OCI-LY7 (cell line): Measurements from ENCODE around the gene HS3ST1. TPM values are rescaled to one million over a fixed set of nuclear protein-coding genes. Genes with fewer than 3 reads are reported as not detected.

Experiments
- BruUV-seq: library from RNA; stranded (reverse); fragments of 400-500 nt; replicated peaks from 2 replicates; lab custom pipeline; 2021; lab: Mats Ljungman, UMichigan
- CTCF ChIA-PET: fragments of 300-600 bp; sonication (Branson Sonifier 250); formaldehyde crosslinking; loops from one replicate; lab custom pipeline; 2022; ENCODE audit warnings: antibody characterized with exemption; ENCODE audit not compliant: unreplicated experiment; lab: Charles Lee
- POLR2A ChIA-PET: fragments of 300-600 bp; sonication (Branson Sonifier 250); formaldehyde crosslinking; loops from one replicate; lab custom pipeline; 2022; ENCODE audit warnings: antibody characterized with exemption; lab: Charles Lee
- DNase-seq: peaks from one replicate; pipeline ENCODE4 v3.0.0-alpha.2; 2015; ENCODE audit warnings: low spot score
- H2AFZ ChIP-seq: fragments of 200-600 bp; sonication (generic), shearing (Covaris generic); 2 replicates; pipeline ENCODE4 v1.6.1; 2014; ENCODE audit warnings: mild to moderate bottlenecking, antibody characterized with exemption, low read length, moderate library complexity
- H3K27ac ChIP-seq: fragments of 200-600 bp; sonication (generic); 2 replicates; pipeline ENCODE4 v1.5.1; 2014; ENCODE audit warnings: mixed run types, low read depth, mild to moderate bottlenecking, moderate library complexity, low read length, inconsistent platforms; ENCODE audit not compliant: poor library complexity, severe bottlenecking
- H3K36me3 ChIP-seq: fragments of 200-600 bp; sonication (generic); 2 replicates; pipeline ENCODE4 v1.6.1; 2014; ENCODE audit warnings: mild to moderate bottlenecking, antibody characterized with exemption, low read length, moderate library complexity, mixed read lengths; ENCODE audit not compliant: insufficient read depth
- H3K4me1 ChIP-seq: fragments of 200-600 bp; sonication (generic); 2 replicates; pipeline ENCODE4 v1.5.1; 2014; ENCODE audit warnings: mild to moderate bottlenecking, low read length; ENCODE audit not compliant: insufficient read depth, poor library complexity, severe bottlenecking
- H3K4me2 ChIP-seq: fragments of 200-600 bp; sonication (generic); 2 replicates; pipeline ENCODE4 v1.6.1; 2014; ENCODE audit warnings: mild to moderate bottlenecking, low read length
- H3K4me3 ChIP-seq: fragments of 200-600 bp; sonication (generic); 2 replicates; pipeline ENCODE4 v1.5.1; 2014; ENCODE audit warnings: mild to moderate bottlenecking, low read depth, low read length; ENCODE audit not compliant: poor library complexity, severe bottlenecking
- H3K79me2 ChIP-seq: fragments of 200-600 bp; sonication (generic); 2 replicates; pipeline ENCODE4 v1.6.1; 2016; ENCODE audit warnings: low read depth, mild to moderate bottlenecking, low read length, moderate library complexity, mixed read lengths; ENCODE audit not compliant: insufficient read depth
- H3K9me2 ChIP-seq: fragments of 200-600 bp; sonication (generic); 2 replicates; pipeline ENCODE4 v1.6.1; 2016; ENCODE audit warnings: mild to moderate bottlenecking, low read length, mixed read lengths; ENCODE audit not compliant: insufficient read depth
- H3K9me3 ChIP-seq: fragments of 200-600 bp; sonication (generic); 2 replicates; pipeline ENCODE4 v1.6.1; 2014; ENCODE audit warnings: mild to moderate bottlenecking, mixed run types, low read length, mixed read lengths
- H4K20me1 ChIP-seq: fragments of 200-600 bp; sonication (generic); 2 replicates; pipeline ENCODE4 v1.6.1; 2014; ENCODE audit warnings: mild to moderate bottlenecking, antibody characterized with exemption, low read length, moderate library complexity, mixed read lengths; ENCODE audit not compliant: insufficient read depth
- CTCF ChIP-seq: fragments of 200-600 bp; sonication (generic); conservative IDR thresholded peaks from 2 replicates; pipeline ENCODE4 v1.5.1; 2014; ENCODE audit warnings: mild to moderate bottlenecking, antibody characterized with exemption, low read length, moderate library complexity, mixed read lengths
- EZH2phosphoT487 ChIP-seq: fragments of 200-600 bp; sonication (generic); IDR thresholded peaks from 2 replicates; pipeline ENCODE4 v1.6.1; 2018; ENCODE audit warnings: low read depth, borderline replicate concordance, mild to moderate bottlenecking, mixed run types, antibody characterized with exemption, low read length, moderate library complexity, mixed read lengths
- intact Hi-C: fragments of 100-400 bp; cut with micrococcal nuclease; formaldehyde crosslinking; loops from one replicate; pipeline ENCODE4 v1.10.0; 2022; ENCODE audit not compliant: unreplicated experiment
- total RNA-seq, 2 experiments: library from RNA; depleted of rRNA in 1 of 2; stranded (reverse); fragments of >200 nt in 1 of 2; shearing (Covaris generic) in 1 of 2; gene quantifications; 2 replicates each; pipeline ENCODE4 v1.2.3, GENCODE V29; 2014 to 2022

Gene HS3ST1
- total RNA-seq, 2 experiments from 2014 or later = not detected

- Histone ChIP-seq H4K20me1 (no peaks in the 10 kb centered on the region), H3K36me3 (no peaks in the 10 kb centered on the region), H3K4me1 (no peaks in the 10 kb centered on the region), H3K27ac (no peak overlapping the region), H3K4me2 (no peak overlapping the region), H3K9me3 (no peaks in the 10 kb centered on the region), H3K9me2 (no peaks in the 10 kb centered on the region), H2AFZ (no peak overlapping the region), H3K4me3 (no peak overlapping the region), H3K79me2 (no peaks in the 10 kb centered on the region)
- DNase-seq = no peak
- CTCF ChIA-PET = no interaction called here
- no TSS peak for BruUV-seq
- POLR2A ChIA-PET = no interaction called here
- no peak for TF ChIP-seq CTCF
- TF ChIP-seq EZH2phosphoT487 = no peak
- intact Hi-C loops = no loop called here
Measured at GRCh38 chr4:11467931-11468330, 39.2 kb upstream of the HS3ST1 start.

GRCh38 chr4:11463707-11464106, 35.0 kb upstream of the HS3ST1 start:
- Histone ChIP-seq H3K79me2 (no peaks in the 10 kb centered on the region), H3K4me3 (no peak overlapping the region), H3K36me3 (no peaks in the 10 kb centered on the region), H3K4me2 (no peak overlapping the region), H3K27ac (no peak overlapping the region), H3K4me1 (no peaks in the 10 kb centered on the region), H3K9me3 (no peaks in the 10 kb centered on the region), H2AFZ (no peak overlapping the region), H4K20me1 (no peaks in the 10 kb centered on the region), H3K9me2 (no peaks in the 10 kb centered on the region)
- no peak for TF ChIP-seq EZH2phosphoT487
- no peak for TF ChIP-seq CTCF
- no TSS peak for BruUV-seq
- ChIA-PET POLR2A (no interaction called here), CTCF (no interaction called here)
- DNase-seq = no peak
- intact Hi-C loops = no loop called here

- no peak overlapping the region for H3K4me3 ChIP-seq
Measured at GRCh38 chr4:11456401-11456800, 27.7 kb upstream of the HS3ST1 start.

More at GRCh38 chr4:11456401-11456800, 27.7 kb upstream of the HS3ST1 start:
- Histone ChIP-seq H3K36me3 (no peaks in the 10 kb centered on the region), H3K9me2 (no peaks in the 10 kb centered on the region), H3K79me2 (no peaks in the 10 kb centered on the region), H3K27ac (no peak overlapping the region), H4K20me1 (no peaks in the 10 kb centered on the region), H3K4me2 (no peak overlapping the region), H3K4me1 (no peaks in the 10 kb centered on the region), H3K9me3 (no peaks in the 10 kb centered on the region), H2AFZ (no peak overlapping the region)
- ChIA-PET POLR2A (interaction anchor here (0.7 kb wide), 1 partner anchor 444 kb away, joined by 3 read pairs; no protein-coding TSS in a partner anchor), CTCF (no interaction called here)
- BruUV-seq = no TSS peak
- intact Hi-C loops = no loop called here
- TF ChIP-seq CTCF (no peak), EZH2phosphoT487 (no peak)
- DNase-seq = no peak
